ENCODE measurements around the gene RMND5A. TPM values are rescaled to one million over a fixed set of nuclear protein-coding genes. Genes with fewer than 3 reads are reported as not detected.

Gene RMND5A
- total and polyA plus RNA-seq, 4 donors: 29.4 to 77.9 (median 44.0) TPM

DNA sequence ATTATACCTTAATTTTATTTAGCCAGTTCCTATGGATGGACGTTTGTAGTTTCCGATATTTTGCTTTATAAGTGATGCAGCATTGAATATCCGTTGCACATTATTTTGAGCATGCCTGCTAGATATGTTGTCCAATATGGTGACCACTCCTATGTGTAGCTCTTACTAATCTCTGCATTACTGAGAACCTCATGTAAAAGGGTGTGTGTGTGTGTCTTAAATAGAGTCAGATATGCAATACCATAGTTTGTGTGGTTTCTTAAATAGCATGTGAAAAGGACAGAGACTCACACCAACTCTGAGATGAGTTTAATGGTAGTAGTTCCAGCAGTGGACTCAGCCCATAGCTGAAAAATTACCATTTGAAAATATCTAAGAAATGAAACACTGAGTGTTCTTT, 38.3 kb downstream of the RMND5A start:
- Histone ChIP-seq H3K4me1 (ENCODE audit: control insufficient read depth, insufficient read depth, low read length) (no peaks in the 10 kb centered on the region), H3K27ac (ENCODE audit: low read depth, low read length) (no peak overlapping the region), H3K27me3 (ENCODE audit: control insufficient read depth, insufficient read depth, low read length) (no peaks in the 10 kb centered on the region), H3K4me3 (ENCODE audit: low read depth, low read length) (no peak overlapping the region), H3K9me3 (ENCODE audit: control insufficient read depth, insufficient read depth, low read length) (no peaks in the 10 kb centered on the region), H3K36me3 (ENCODE audit: control insufficient read depth, insufficient read depth, low read length) (peaks cover 15% of the 10 kb centered on the region)
- DNase-seq (ENCODE audit: low read depth in 4 of 6, low spot score in 6 of 6): no peak
- WGBS (ENCODE audit: insufficient coverage): 100% methylated on average over 1 of the region's 3 CpGs

DNA sequence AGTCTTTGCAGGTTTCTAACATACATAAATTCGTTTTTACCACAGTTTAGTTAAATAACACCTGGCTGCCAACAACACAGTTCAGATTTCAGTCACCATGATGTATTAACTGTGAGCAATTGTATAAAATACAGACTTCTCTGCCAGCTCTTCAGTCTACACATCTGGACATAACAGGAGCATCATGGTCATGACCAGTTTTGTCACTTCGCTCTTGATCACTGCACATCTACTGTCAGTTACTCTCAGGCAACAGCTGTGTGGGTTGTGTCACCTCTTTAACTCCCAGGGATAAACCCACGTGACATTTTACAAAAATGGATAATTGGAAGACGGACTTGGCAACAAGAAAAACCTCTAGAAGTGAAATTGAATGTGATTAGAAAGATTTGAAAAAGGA, 40.3 kb downstream of the RMND5A start:
- no peaks in the 10 kb centered on the region for H3K4me1 ChIP-seq (ENCODE audit: control insufficient read depth, insufficient read depth, low read length)
- H3K36me3 ChIP-seq (ENCODE audit: control insufficient read depth, insufficient read depth, low read length): peaks cover 15% of the 10 kb centered on the region
- H3K9me3 ChIP-seq (ENCODE audit: control insufficient read depth, insufficient read depth, low read length): no peaks in the 10 kb centered on the region
- 89% methylated on average over 1 of the region's 4 CpGs for WGBS (ENCODE audit: insufficient coverage)
- H3K27me3 ChIP-seq (ENCODE audit: control insufficient read depth, insufficient read depth, low read length): no peaks in the 10 kb centered on the region
- no peak overlapping the region for H3K4me3 ChIP-seq (ENCODE audit: low read depth, low read length)
- DNase-seq (ENCODE audit: low read depth in 4 of 6, low spot score in 6 of 6): no peak
- H3K27ac ChIP-seq (ENCODE audit: low read depth, low read length): no peak overlapping the region

DNA sequence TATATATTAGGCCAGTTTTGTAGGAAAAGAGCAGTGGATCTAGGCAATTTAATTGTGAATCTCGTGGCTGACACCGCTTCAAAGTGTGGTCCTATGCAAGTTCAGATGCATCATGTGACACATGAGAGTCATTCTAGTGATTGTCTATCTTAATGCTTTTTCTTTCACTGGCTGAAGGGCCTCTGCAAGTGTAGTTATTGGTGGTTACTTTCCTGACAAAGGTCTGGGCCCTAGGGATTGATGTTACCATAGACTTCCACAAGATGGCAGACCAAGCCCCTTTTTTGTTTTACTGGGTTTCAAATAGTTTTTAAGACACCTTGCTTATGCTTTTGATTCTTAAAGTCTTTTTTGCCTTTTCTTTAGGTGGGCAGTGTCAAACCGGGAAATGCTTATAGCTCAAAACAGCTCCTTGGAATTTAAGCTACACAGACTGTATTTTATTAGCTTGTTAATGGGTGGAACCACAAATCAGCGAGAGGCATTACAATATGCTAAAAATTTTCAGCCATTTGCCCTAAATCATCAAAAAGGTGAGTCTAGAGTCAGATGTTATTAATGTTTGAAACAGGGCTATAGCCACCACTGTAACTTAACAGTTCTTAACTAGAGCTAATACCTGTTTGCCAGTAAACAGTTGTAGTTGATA, 44.7 kb downstream of the RMND5A start:
- Histone ChIP-seq H3K27me3 (ENCODE audit: control insufficient read depth, insufficient read depth, low read length) (no peaks in the 10 kb centered on the region), H3K9me3 (ENCODE audit: control insufficient read depth, insufficient read depth, low read length) (no peaks in the 10 kb centered on the region), H3K4me1 (ENCODE audit: control insufficient read depth, insufficient read depth, low read length) (no peaks in the 10 kb centered on the region), H3K36me3 (ENCODE audit: control insufficient read depth, insufficient read depth, low read length) (peaks cover 12% of the 10 kb centered on the region), H3K27ac (ENCODE audit: low read depth, low read length) (no peak overlapping the region), H3K4me3 (ENCODE audit: low read depth, low read length) (no peak overlapping the region)
- DNase-seq (ENCODE audit: low read depth in 4 of 6, low spot score in 6 of 6): peak in 4 of 6 donors; percentile 32 to 84 (median 56)
- 50% methylated on average over 2 of the region's 4 CpGs for WGBS (ENCODE audit: insufficient coverage)

DNA sequence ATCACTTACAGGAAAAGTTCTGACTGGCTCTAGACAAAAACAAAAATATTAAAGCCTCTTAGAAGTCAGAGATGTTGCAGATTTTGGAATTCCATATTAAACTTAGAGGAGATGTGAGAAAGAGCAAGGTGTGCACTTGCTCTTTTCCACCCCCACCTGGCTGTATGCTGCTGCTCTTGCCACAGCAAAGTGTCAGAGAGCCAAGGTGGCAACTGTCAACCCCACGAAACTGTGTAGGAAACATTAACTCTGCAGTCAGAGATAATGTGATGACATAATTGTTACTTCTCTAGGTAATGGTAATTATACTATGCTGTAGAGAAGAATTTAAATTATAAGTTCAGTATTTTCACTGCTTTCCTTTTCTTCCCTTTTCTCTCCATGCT, 45.2 kb downstream of the RMND5A start:
- H3K27ac ChIP-seq (ENCODE audit: low read depth, low read length): no peak overlapping the region
- DNase-seq (ENCODE audit: low read depth in 4 of 6, low spot score in 6 of 6): no peak
- peaks cover 8% of the 10 kb centered on the region for H3K36me3 ChIP-seq (ENCODE audit: control insufficient read depth, insufficient read depth, low read length)
- no peaks in the 10 kb centered on the region for H3K27me3 ChIP-seq (ENCODE audit: control insufficient read depth, insufficient read depth, low read length)
- H3K4me1 ChIP-seq (ENCODE audit: control insufficient read depth, insufficient read depth, low read length): no peaks in the 10 kb centered on the region
- H3K4me3 ChIP-seq (ENCODE audit: low read depth, low read length): no peak overlapping the region
- no CpG with 5 or more reads among the region's 1 CpG for WGBS (ENCODE audit: insufficient coverage)
- no peaks in the 10 kb centered on the region for H3K9me3 ChIP-seq (ENCODE audit: control insufficient read depth, insufficient read depth, low read length)

DNA sequence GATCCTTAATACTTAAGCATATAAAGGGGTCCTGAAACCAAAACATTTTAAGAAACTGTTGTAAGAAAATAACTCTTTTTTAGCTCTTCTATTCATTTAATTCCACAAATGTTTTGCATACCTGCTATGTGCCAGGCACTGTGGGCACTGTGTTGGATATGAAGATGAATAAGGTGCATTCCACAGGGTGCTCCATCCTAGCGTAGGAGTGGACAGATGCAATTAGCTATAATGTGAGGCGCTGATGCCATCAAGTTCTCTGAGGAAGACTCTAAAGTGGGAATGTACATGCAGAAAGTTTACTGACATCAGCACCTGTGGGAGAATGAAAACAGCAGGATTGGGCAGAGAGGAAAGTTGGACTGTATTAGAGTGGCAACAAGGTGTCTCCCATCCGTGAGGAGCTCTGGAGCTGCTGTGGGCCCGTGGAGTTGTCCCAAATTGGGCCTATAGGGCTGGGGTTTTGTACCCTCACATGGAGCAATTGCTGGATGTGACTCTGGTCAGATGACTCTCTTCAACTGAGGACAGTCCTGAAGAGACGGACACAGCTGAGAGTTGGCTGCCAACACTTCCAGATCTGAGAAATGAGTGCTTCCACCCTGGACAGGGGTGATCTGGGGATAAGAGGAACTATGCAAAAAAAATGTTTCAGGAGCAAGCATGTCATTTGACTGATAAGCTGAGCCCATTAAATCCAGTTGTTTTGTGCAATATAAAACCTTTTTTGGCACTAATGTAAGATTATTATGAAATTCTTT, 48.3 kb downstream of the RMND5A start:
- no peak overlapping the region for H3K4me3 ChIP-seq (ENCODE audit: low read depth, low read length)
- H3K9me3 ChIP-seq (ENCODE audit: control insufficient read depth, insufficient read depth, low read length): no peaks in the 10 kb centered on the region
- H3K27ac ChIP-seq (ENCODE audit: low read depth, low read length): no peak overlapping the region
- peaks cover 19% of the 10 kb centered on the region for H3K36me3 ChIP-seq (ENCODE audit: control insufficient read depth, insufficient read depth, low read length)
- no peaks in the 10 kb centered on the region for H3K27me3 ChIP-seq (ENCODE audit: control insufficient read depth, insufficient read depth, low read length)
- no peaks in the 10 kb centered on the region for H3K4me1 ChIP-seq (ENCODE audit: control insufficient read depth, insufficient read depth, low read length)
- 85% methylated on average over 5 of the region's 5 CpGs for WGBS (ENCODE audit: insufficient coverage)
- no peak for DNase-seq (ENCODE audit: low read depth in 4 of 6, low spot score in 6 of 6)

DNA sequence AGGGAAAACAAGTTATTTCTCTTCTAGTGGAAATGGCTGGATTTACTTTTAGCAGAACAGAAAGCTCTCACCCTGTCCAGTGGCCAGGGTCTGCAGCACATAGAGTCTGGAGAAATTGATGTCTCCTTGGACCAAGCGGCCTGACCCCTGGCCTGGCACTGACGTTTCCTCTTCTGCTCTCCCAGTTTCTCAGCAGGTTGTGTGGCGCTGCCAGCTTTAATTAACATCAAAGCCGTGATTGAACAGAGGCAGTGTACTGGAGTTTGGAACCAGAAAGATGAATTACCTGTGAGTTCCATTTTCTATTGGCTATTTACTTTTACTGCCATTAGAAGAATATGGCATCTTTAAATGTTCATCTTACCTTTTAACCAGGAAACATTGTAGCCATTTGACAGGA, 49.7 kb downstream of the RMND5A start:
- Histone ChIP-seq H3K27ac (ENCODE audit: low read depth, low read length) (no peak overlapping the region), H3K27me3 (ENCODE audit: control insufficient read depth, insufficient read depth, low read length) (no peaks in the 10 kb centered on the region), H3K36me3 (ENCODE audit: control insufficient read depth, insufficient read depth, low read length) (peaks cover 21% of the 10 kb centered on the region), H3K9me3 (ENCODE audit: control insufficient read depth, insufficient read depth, low read length) (no peaks in the 10 kb centered on the region), H3K4me3 (ENCODE audit: low read depth, low read length) (no peak overlapping the region), H3K4me1 (ENCODE audit: control insufficient read depth, insufficient read depth, low read length) (peaks cover 2% of the 10 kb centered on the region)
- no CpG with 5 or more reads among the region's 4 CpGs for WGBS (ENCODE audit: insufficient coverage)
- DNase-seq (ENCODE audit: low read depth in 4 of 6, low spot score in 6 of 6): peak in 2 of 6 donors; percentile 18 to 52

DNA sequence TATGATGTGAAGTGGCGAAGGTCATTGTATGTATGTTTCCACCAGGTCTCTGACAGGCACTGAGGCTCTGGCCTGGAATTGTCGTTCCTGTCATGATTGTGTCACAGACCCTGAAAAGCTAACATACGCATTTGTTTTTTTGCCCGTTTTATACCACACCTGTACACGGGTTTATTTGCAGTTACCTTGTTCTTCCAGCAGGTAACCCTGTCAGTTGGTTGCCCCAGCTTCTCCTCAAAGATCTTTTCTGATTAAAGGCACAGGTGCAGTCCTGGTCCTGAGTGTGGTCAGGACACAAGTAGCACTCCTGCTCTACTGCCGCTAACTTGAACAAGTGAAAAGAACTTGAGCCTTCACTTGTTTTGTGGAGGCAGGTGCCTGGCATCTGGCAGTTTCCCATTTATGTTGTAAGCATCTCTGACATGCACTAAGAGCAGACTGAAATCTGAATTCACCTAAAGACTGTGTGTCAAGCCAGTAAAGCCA, 50.8 kb downstream of the RMND5A start:
- DNase-seq (ENCODE audit: low read depth in 4 of 6, low spot score in 6 of 6): no peak
- no peaks in the 10 kb centered on the region for H3K27me3 ChIP-seq (ENCODE audit: control insufficient read depth, insufficient read depth, low read length)
- no peak overlapping the region for H3K27ac ChIP-seq (ENCODE audit: low read depth, low read length)
- H3K4me1 ChIP-seq (ENCODE audit: control insufficient read depth, insufficient read depth, low read length): peaks cover 3% of the 10 kb centered on the region
- peaks cover 21% of the 10 kb centered on the region for H3K36me3 ChIP-seq (ENCODE audit: control insufficient read depth, insufficient read depth, low read length)
- WGBS (ENCODE audit: insufficient coverage): 98% methylated on average over 6 of the region's 6 CpGs
- H3K9me3 ChIP-seq (ENCODE audit: control insufficient read depth, insufficient read depth, low read length): no peaks in the 10 kb centered on the region
- H3K4me3 ChIP-seq (ENCODE audit: low read depth, low read length): no peak overlapping the region

DNA sequence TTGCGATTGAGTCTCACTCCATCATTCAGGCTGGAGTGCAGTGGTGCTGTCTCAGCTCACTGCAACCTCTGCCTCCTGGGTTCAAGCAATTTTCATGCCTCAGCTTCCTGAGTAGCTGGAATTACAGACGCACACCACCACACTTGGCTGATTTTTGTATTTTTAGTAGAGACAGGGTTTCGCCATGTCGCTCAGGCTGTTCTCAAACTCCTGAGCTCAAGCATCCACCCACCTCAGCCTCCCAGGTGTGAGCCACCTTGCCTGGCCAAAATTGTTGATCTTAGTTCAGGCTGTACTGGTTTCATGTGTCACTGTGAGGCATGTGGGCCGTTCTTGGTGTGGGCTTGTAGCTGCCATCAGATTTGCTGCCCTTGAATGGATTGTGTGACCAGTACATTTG, 52.5 kb downstream of the RMND5A start:
- Histone ChIP-seq H3K9me3 (ENCODE audit: control insufficient read depth, insufficient read depth, low read length) (no peaks in the 10 kb centered on the region), H3K27ac (ENCODE audit: low read depth, low read length) (no peak overlapping the region), H3K27me3 (ENCODE audit: control insufficient read depth, insufficient read depth, low read length) (no peaks in the 10 kb centered on the region), H3K4me3 (ENCODE audit: low read depth, low read length) (no peak overlapping the region), H3K36me3 (ENCODE audit: control insufficient read depth, insufficient read depth, low read length) (peaks cover 18% of the 10 kb centered on the region), H3K4me1 (ENCODE audit: control insufficient read depth, insufficient read depth, low read length) (peaks cover 3% of the 10 kb centered on the region)
- no peak for DNase-seq (ENCODE audit: low read depth in 4 of 6, low spot score in 6 of 6)
- no CpG with 5 or more reads among the region's 5 CpGs for WGBS (ENCODE audit: insufficient coverage)

DNA sequence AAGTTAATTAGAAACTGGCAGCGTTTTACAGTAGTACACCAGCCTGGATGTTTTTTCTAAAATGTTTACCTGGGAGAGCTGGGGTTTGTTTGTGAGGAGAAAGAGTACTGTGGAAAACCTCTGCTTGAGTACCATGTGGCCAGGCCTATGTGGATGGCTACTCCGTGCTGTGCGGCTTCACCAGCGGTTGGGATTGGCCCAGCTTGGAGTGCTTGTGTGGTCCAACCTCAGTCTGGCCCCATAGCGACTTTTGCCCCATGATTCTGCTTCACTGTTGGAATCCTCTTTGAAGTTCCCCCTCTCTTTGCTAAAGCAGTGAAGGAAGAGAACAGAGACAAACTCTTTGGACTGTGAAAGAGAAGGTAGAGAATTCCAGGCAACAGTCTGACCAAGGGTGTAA, 54.8 kb downstream of the RMND5A start:
- 44% methylated on average over 5 of the region's 5 CpGs for WGBS (ENCODE audit: insufficient coverage)
- H3K9me3 ChIP-seq (ENCODE audit: control insufficient read depth, insufficient read depth, low read length): no peaks in the 10 kb centered on the region
- peaks cover 3% of the 10 kb centered on the region for H3K4me1 ChIP-seq (ENCODE audit: control insufficient read depth, insufficient read depth, low read length)
- H3K27ac ChIP-seq (ENCODE audit: low read depth, low read length): no peak overlapping the region
- DNase-seq (ENCODE audit: low read depth in 4 of 6, low spot score in 6 of 6): peak in 1 of 6 donors; percentile 15
- H3K36me3 ChIP-seq (ENCODE audit: control insufficient read depth, insufficient read depth, low read length): peaks cover 15% of the 10 kb centered on the region
- H3K27me3 ChIP-seq (ENCODE audit: control insufficient read depth, insufficient read depth, low read length): no peaks in the 10 kb centered on the region
- H3K4me3 ChIP-seq (ENCODE audit: low read depth, low read length): no peak overlapping the region

DNA sequence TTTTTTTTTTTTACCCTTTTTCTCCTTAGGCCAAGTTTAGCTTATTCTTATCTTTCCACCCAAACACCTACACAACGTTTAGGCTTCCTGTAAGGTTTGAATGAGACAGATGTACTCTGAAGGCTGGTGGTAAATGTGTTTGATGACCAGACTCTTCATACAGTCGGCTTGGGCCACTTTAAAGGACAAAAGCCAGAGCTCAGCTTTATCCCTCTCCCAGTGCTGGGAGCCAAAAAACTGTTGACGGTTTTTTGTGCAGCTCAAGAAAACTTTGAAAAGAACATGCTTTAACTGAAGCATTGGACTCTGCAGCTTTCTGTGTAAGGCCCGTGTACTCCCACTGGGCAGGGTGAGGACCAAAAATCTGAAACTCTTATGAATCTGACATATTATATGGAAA, 55.2 kb downstream of the RMND5A start:
- 0% methylated on average over 1 of the region's 4 CpGs for WGBS (ENCODE audit: insufficient coverage)
- no peak for DNase-seq (ENCODE audit: low read depth in 4 of 6, low spot score in 6 of 6)
- no peak overlapping the region for H3K4me3 ChIP-seq (ENCODE audit: low read depth, low read length)
- H3K27me3 ChIP-seq (ENCODE audit: control insufficient read depth, insufficient read depth, low read length): no peaks in the 10 kb centered on the region
- no peaks in the 10 kb centered on the region for H3K9me3 ChIP-seq (ENCODE audit: control insufficient read depth, insufficient read depth, low read length)
- H3K27ac ChIP-seq (ENCODE audit: low read depth, low read length): no peak overlapping the region
- H3K36me3 ChIP-seq (ENCODE audit: control insufficient read depth, insufficient read depth, low read length): peaks cover 15% of the 10 kb centered on the region
- H3K4me1 ChIP-seq (ENCODE audit: control insufficient read depth, insufficient read depth, low read length): peaks cover 3% of the 10 kb centered on the region
